IMR-90 (cell line): ENCODE data around the gene NAPA. TPM values are rescaled to one million over a fixed set of nuclear protein-coding genes. Genes with fewer than 3 reads are reported as not detected.

Experiments
- ATAC-seq: fragments of 200-7000 bp; cut with Tn5 transposase; 2 replicates; pipeline ENCODE4 v1.9.1; 2020; ENCODE audit warnings: low read depth, mild to moderate bottlenecking, moderate library complexity
- BruUV-seq: library from RNA; stranded (reverse); fragments of 400-500 nt; replicated peaks from 2 replicates; lab custom pipeline; 2021; lab: Mats Ljungman, UMichigan
- CTCF ChIA-PET: fragments of 300-600 bp; formaldehyde crosslinking; extraction: SDS; loops from one replicate; lab custom pipeline; 2021; ENCODE audit warnings: antibody characterized with exemption; lab: Yijun Ruan, JAX
- POLR2A ChIA-PET: fragments of 300-600 bp; sonication (Branson Sonifier 250); formaldehyde crosslinking; loops from one replicate; lab custom pipeline; 2022; ENCODE audit warnings: antibody characterized with exemption; ENCODE audit not compliant: unreplicated experiment; lab: Charles Lee
- DNase-seq: peaks from one replicate; pipeline ENCODE4 v3.0.0; 2013
- H2AFZ ChIP-seq: replicated peaks from 2 replicates; pipeline ENCODE3; 2013; ENCODE audit warnings: low read length, mild to moderate bottlenecking; ENCODE audit not compliant: poor library complexity
- H2AK5ac ChIP-seq: 2 replicates; pipeline ENCODE4 v1.6.1; 2013; ENCODE audit warnings: low read depth, low read length, inconsistent platforms
- H2AK9ac ChIP-seq: replicated peaks from 2 replicates; pipeline ENCODE3; 2013; ENCODE audit warnings: mild to moderate bottlenecking, low read depth, low read length, moderate library complexity; ENCODE audit not compliant: poor library complexity
- H2BK120ac ChIP-seq: 2 replicates; pipeline ENCODE4 v1.6.1; 2013; ENCODE audit warnings: low read depth, low read length, inconsistent platforms
- H2BK15ac ChIP-seq: 3 replicates; pipeline ENCODE4 v1.6.1; 2013; ENCODE audit warnings: low read depth, low read length, inconsistent platforms
- H2BK20ac ChIP-seq: 2 replicates; pipeline ENCODE4 v1.6.1; 2013; ENCODE audit warnings: low read depth, mild to moderate bottlenecking, inconsistent platforms, low read length, moderate library complexity
- H2BK5ac ChIP-seq: 2 replicates; pipeline ENCODE4 v1.6.1; 2013; ENCODE audit warnings: mild to moderate bottlenecking, low read depth, low read length, inconsistent platforms; ENCODE audit not compliant: poor library complexity, severe bottlenecking
- H3K14ac ChIP-seq: replicated peaks from 2 replicates; pipeline ENCODE4 v1.6.1; 2013; ENCODE audit warnings: low read depth, low read length, inconsistent platforms
- H3K18ac ChIP-seq: 2 replicates; pipeline ENCODE4 v1.6.1; 2013; ENCODE audit warnings: low read depth, low read length, control low read depth
- H3K23ac ChIP-seq: 2 replicates; pipeline ENCODE4 v1.6.1; 2013; ENCODE audit warnings: low read depth, low read length, inconsistent platforms
- H3K27ac ChIP-seq: 2 replicates; pipeline ENCODE4 v1.5.1; 2013; ENCODE audit warnings: mild to moderate bottlenecking, control low read depth, low read length; ENCODE audit not compliant: insufficient read depth
- H3K27me3 ChIP-seq: 2 replicates; pipeline ENCODE4 v1.6.1; 2013; ENCODE audit warnings: low read length; ENCODE audit not compliant: control insufficient read depth, insufficient read depth
- H3K36me3 ChIP-seq: 2 replicates; pipeline ENCODE4 v1.6.1; 2013; ENCODE audit warnings: low read length, mixed read lengths; ENCODE audit not compliant: control insufficient read depth, insufficient read depth
- H3K4ac ChIP-seq: 2 replicates; pipeline ENCODE4 v1.6.1; 2013; ENCODE audit warnings: low read depth, low read length, inconsistent platforms
- H3K4me1 ChIP-seq: 2 replicates; pipeline ENCODE4 v1.6.1; 2013; ENCODE audit warnings: low read length, mixed read lengths; ENCODE audit not compliant: control insufficient read depth, insufficient read depth
- H3K4me2 ChIP-seq: 2 replicates; pipeline ENCODE4 v1.6.1; 2013; ENCODE audit warnings: low read depth, mild to moderate bottlenecking, control low read depth, low read length, moderate library complexity
- H3K4me3 ChIP-seq: 2 replicates; pipeline ENCODE4 v1.5.1; 2013; ENCODE audit warnings: low read depth, mild to moderate bottlenecking, control low read depth, low read length, moderate library complexity; ENCODE audit not compliant: insufficient read depth
- H3K56ac ChIP-seq: 2 replicates; pipeline ENCODE4 v1.6.1; 2013; ENCODE audit warnings: low read length, inconsistent platforms; ENCODE audit not compliant: insufficient read depth; ENCODE audit errors: extremely low read depth
- H3K79me1 ChIP-seq, 2 experiments: 2 replicates each; pipeline ENCODE4 v1.6.1; 2013; ENCODE audit warnings: low read length in 2 of 2, inconsistent platforms in 1 of 2, low read depth in 1 of 2
- H3K9ac ChIP-seq: 2 replicates; pipeline ENCODE4 v1.6.1; 2013; ENCODE audit warnings: low read depth, low read length, control low read depth
- H3K9me1 ChIP-seq: 2 replicates; pipeline ENCODE4 v1.6.1; 2013; ENCODE audit warnings: low read length, inconsistent platforms; ENCODE audit not compliant: insufficient read depth
- H3K9me3 ChIP-seq: 2 replicates; pipeline ENCODE4 v1.6.1; 2013; ENCODE audit warnings: low read length; ENCODE audit not compliant: control insufficient read depth, insufficient read depth
- H4K20me1 ChIP-seq: 2 replicates; pipeline ENCODE4 v1.6.1; 2013; ENCODE audit warnings: low read length, inconsistent platforms; ENCODE audit not compliant: insufficient read depth
- H4K5ac ChIP-seq: 2 replicates; pipeline ENCODE4 v1.6.1; 2013; ENCODE audit warnings: mild to moderate bottlenecking, low read depth, low read length, control low read depth
- H4K8ac ChIP-seq, 2 experiments: 2 replicates each; pipeline ENCODE4 v1.6.1; 2013; ENCODE audit warnings: low read depth in 2 of 2, low read length in 2 of 2, control low read depth in 1 of 2, inconsistent platforms in 1 of 2
- H4K91ac ChIP-seq: 2 replicates; pipeline ENCODE4 v1.6.1; 2013; ENCODE audit warnings: low read depth, low read length, inconsistent platforms; ENCODE audit not compliant: insufficient read depth
- MAFK ChIP-seq: IDR thresholded peaks from 2 replicates; pipeline ENCODE4 v1.6.1; 2012; ENCODE audit warnings: low read depth, low read length, improper control_type of control experiment
- MAZ ChIP-seq: IDR thresholded peaks from 2 replicates; pipeline ENCODE4 v1.6.1; 2012; ENCODE audit warnings: low read depth, mild to moderate bottlenecking, low read length, improper control_type of control experiment, moderate library complexity, borderline replicate concordance
- RAD21 ChIP-seq: IDR thresholded peaks from 2 replicates; pipeline ENCODE4 v1.6.1; 2012; ENCODE audit warnings: low read length, improper control_type of control experiment
- SMC3 ChIP-seq: fragments of 150-350 bp; IDR thresholded peaks from 2 replicates; pipeline ENCODE4 v1.6.1; 2016; ENCODE audit warnings: low read depth, mild to moderate bottlenecking, antibody characterized with exemption, low read length, moderate library complexity
- WGBS, 2 experiments: methylation state at CpG; one replicate each; pipeline versions ENCODE4 v1.1.5 to v1.1.7; 2013; ENCODE audit warnings: missing lambda C conversion rate in 2 of 2; ENCODE audit not compliant: insufficient read length in 1 of 2; ENCODE audit errors: extremely low coverage in 2 of 2; 5-methylcytosine and 5-hydroxymethylcytosine counted together
- dilution Hi-C: fragments of 300-500 bp; cut with HindIII; formaldehyde crosslinking; loops from one replicate; pipeline ENCODE4 v1.14.3; 2018; ENCODE audit warnings: low sequenced_read_pairs; ENCODE audit not compliant: unreplicated experiment
- in situ Hi-C: fragments of 300-500 bp; cut with MboI; formaldehyde crosslinking; loops from 3 replicates; pipeline ENCODE4 v1.14.3; 2019; ENCODE audit warnings: low sequenced_read_pairs, inconsistent platforms, mixed read lengths
- intact Hi-C: fragments of 100-400 bp; cut with micrococcal nuclease; formaldehyde crosslinking; loops from 2 replicates; pipeline ENCODE4 v1.10.0; 2022
- polyA plus RNA-seq, 3 experiments: library from polyadenylated mRNA; depleted of rRNA; stranded (reverse); fragments of >200 nt; gene quantifications; 2 replicates each; pipeline ENCODE4 v1.2.3, GENCODE V29; 2012; ENCODE audit warnings: low replicate concordance in 1 of 3
- total RNA-seq: library from RNA; depleted of rRNA; stranded (reverse); fragments of >200 nt; gene quantifications from 2 replicates; pipeline ENCODE4 v1.2.3, GENCODE V29; 2012
- TF ChIP-seq, protein P1 (sequence below): fragments of 150-350 bp; IDR thresholded peaks from 2 replicates; pipeline ENCODE4 v1.6.1; 2016; ENCODE audit warnings: low read depth, mild to moderate bottlenecking, low read length, moderate library complexity, borderline replicate concordance
- TF ChIP-seq, protein P2 (sequence below): fragments of 150-350 bp; IDR thresholded peaks from 2 replicates; pipeline ENCODE4 v1.6.1; 2017; ENCODE audit warnings: mild to moderate bottlenecking, antibody characterized with exemption, low read length, low read depth

Gene NAPA
- total and polyA plus RNA-seq, 2 of the 4 experiments (the other 2 are of a cell fraction) = 76.4 to 126 TPM

DNA sequence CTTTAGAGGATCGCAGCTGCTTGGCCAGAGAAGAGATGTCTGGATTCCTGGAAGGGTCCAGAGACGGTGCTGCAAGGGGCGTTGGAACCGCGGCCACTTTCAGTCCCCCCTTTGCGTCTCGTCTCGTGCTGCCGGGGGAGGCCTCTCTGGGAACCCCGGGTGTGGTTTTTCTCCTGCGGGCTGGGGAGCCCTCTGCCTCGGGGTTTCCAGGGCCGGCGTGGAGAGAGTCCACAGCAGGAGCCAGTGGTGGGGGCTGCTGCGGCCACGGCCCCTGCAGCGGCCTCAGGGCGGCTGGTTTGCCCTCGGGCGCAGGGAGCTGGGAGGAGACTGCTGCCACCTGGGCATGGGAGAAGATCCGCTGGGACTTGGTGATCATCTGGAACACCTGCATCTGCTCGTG, 29.6 kb upstream of the NAPA start:
- Histone ChIP-seq H4K8ac (no peak overlapping the region), H2BK15ac (no peak overlapping the region), H3K27me3 (peaks cover 46% of the 10 kb centered on the region), H3K9me1 (no peaks in the 10 kb centered on the region), H3K9me3 (no peaks in the 10 kb centered on the region), H3K4me3 (no peak overlapping the region), H2AK5ac (no peak overlapping the region), H4K20me1 (no peaks in the 10 kb centered on the region), H3K4ac (no peak overlapping the region), H3K9ac (no peak overlapping the region), H2AK9ac (no peak overlapping the region), H4K91ac (no peak overlapping the region), H2BK120ac (no peak overlapping the region), H3K4me1 (peaks cover 3% of the 10 kb centered on the region), H2AFZ (no peak overlapping the region), H3K36me3 (no peaks in the 10 kb centered on the region), H3K79me1 (no peaks in the 10 kb centered on the region), H3K4me2 (no peak overlapping the region), H4K5ac (no peak overlapping the region), H3K14ac (no peak overlapping the region), H3K56ac (no peak overlapping the region), H2BK5ac (no peak overlapping the region), H2BK20ac (no peak overlapping the region), H3K23ac (no peak overlapping the region), H3K18ac (no peak overlapping the region), H3K27ac (no peak overlapping the region)
- ChIA-PET CTCF (no interaction called here), POLR2A (no interaction called here)
- in situ Hi-C loops (no loop called here), dilution Hi-C loops (no loop called here), intact Hi-C loops (no loop called here)
- no TSS peak for BruUV-seq
- DNase-seq = no peak
- no peak for ATAC-seq
- WGBS, 2 experiments = 92% methylated on average over 9 of the region's 22 CpGs; no CpG with 5 or more reads in 1 of the 2 experiments
- TF ChIP-seq, protein P1, sequence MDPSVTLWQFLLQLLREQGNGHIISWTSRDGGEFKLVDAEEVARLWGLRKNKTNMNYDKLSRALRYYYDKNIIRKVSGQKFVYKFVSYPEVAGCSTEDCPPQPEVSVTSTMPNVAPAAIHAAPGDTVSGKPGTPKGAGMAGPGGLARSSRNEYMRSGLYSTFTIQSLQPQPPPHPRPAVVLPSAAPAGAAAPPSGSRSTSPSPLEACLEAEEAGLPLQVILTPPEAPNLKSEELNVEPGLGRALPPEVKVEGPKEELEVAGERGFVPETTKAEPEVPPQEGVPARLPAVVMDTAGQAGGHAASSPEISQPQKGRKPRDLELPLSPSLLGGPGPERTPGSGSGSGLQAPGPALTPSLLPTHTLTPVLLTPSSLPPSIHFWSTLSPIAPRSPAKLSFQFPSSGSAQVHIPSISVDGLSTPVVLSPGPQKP = no peak
- TF ChIP-seq, protein P2, sequence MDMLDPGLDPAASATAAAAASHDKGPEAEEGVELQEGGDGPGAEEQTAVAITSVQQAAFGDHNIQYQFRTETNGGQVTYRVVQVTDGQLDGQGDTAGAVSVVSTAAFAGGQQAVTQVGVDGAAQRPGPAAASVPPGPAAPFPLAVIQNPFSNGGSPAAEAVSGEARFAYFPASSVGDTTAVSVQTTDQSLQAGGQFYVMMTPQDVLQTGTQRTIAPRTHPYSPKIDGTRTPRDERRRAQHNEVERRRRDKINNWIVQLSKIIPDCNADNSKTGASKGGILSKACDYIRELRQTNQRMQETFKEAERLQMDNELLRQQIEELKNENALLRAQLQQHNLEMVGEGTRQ = no peak
- TF ChIP-seq SMC3 (no peak), RAD21 (no peak), MAFK (no peak), MAZ (no peak)
